IMR-90 (cell line): ENCODE results near the gene F10. TPM values are rescaled to one million over a fixed set of nuclear protein-coding genes. Genes with fewer than 3 reads are reported as not detected.

Source experiments
- ATAC-seq: fragments of 200-7000 bp; cut with Tn5 transposase; 2 replicates; pipeline ENCODE4 v1.9.1; 2020; ENCODE audit warnings: low read depth, mild to moderate bottlenecking, moderate library complexity
- BruUV-seq: library from RNA; stranded (reverse); fragments of 400-500 nt; replicated peaks from 2 replicates; lab custom pipeline; 2021; lab: Mats Ljungman, UMichigan
- CTCF ChIA-PET: fragments of 300-600 bp; formaldehyde crosslinking; extraction: SDS; loops from one replicate; lab custom pipeline; 2021; ENCODE audit warnings: antibody characterized with exemption; lab: Yijun Ruan, JAX
- POLR2A ChIA-PET: fragments of 300-600 bp; sonication (Branson Sonifier 250); formaldehyde crosslinking; loops from one replicate; lab custom pipeline; 2022; ENCODE audit warnings: antibody characterized with exemption; ENCODE audit not compliant: unreplicated experiment; lab: Charles Lee
- DNase-seq: peaks from one replicate; pipeline ENCODE4 v3.0.0; 2013
- H2AFZ ChIP-seq: replicated peaks from 2 replicates; pipeline ENCODE3; 2013; ENCODE audit warnings: low read length, mild to moderate bottlenecking; ENCODE audit not compliant: poor library complexity
- H2AK5ac ChIP-seq: 2 replicates; pipeline ENCODE4 v1.6.1; 2013; ENCODE audit warnings: low read depth, low read length, inconsistent platforms
- H2AK9ac ChIP-seq: replicated peaks from 2 replicates; pipeline ENCODE3; 2013; ENCODE audit warnings: mild to moderate bottlenecking, low read depth, low read length, moderate library complexity; ENCODE audit not compliant: poor library complexity
- H2BK120ac ChIP-seq: 2 replicates; pipeline ENCODE4 v1.6.1; 2013; ENCODE audit warnings: low read depth, low read length, inconsistent platforms
- H2BK15ac ChIP-seq: 3 replicates; pipeline ENCODE4 v1.6.1; 2013; ENCODE audit warnings: low read depth, low read length, inconsistent platforms
- H2BK20ac ChIP-seq: 2 replicates; pipeline ENCODE4 v1.6.1; 2013; ENCODE audit warnings: low read depth, mild to moderate bottlenecking, inconsistent platforms, low read length, moderate library complexity
- H2BK5ac ChIP-seq: 2 replicates; pipeline ENCODE4 v1.6.1; 2013; ENCODE audit warnings: mild to moderate bottlenecking, low read depth, low read length, inconsistent platforms; ENCODE audit not compliant: poor library complexity, severe bottlenecking
- H3K14ac ChIP-seq: replicated peaks from 2 replicates; pipeline ENCODE4 v1.6.1; 2013; ENCODE audit warnings: low read depth, low read length, inconsistent platforms
- H3K18ac ChIP-seq: 2 replicates; pipeline ENCODE4 v1.6.1; 2013; ENCODE audit warnings: low read depth, low read length, control low read depth
- H3K23ac ChIP-seq: 2 replicates; pipeline ENCODE4 v1.6.1; 2013; ENCODE audit warnings: low read depth, low read length, inconsistent platforms
- H3K27ac ChIP-seq: 2 replicates; pipeline ENCODE4 v1.5.1; 2013; ENCODE audit warnings: mild to moderate bottlenecking, control low read depth, low read length; ENCODE audit not compliant: insufficient read depth
- H3K27me3 ChIP-seq: 2 replicates; pipeline ENCODE4 v1.6.1; 2013; ENCODE audit warnings: low read length; ENCODE audit not compliant: control insufficient read depth, insufficient read depth
- H3K36me3 ChIP-seq: 2 replicates; pipeline ENCODE4 v1.6.1; 2013; ENCODE audit warnings: low read length, mixed read lengths; ENCODE audit not compliant: control insufficient read depth, insufficient read depth
- H3K4ac ChIP-seq: 2 replicates; pipeline ENCODE4 v1.6.1; 2013; ENCODE audit warnings: low read depth, low read length, inconsistent platforms
- H3K4me1 ChIP-seq: 2 replicates; pipeline ENCODE4 v1.6.1; 2013; ENCODE audit warnings: low read length, mixed read lengths; ENCODE audit not compliant: control insufficient read depth, insufficient read depth
- H3K4me2 ChIP-seq: 2 replicates; pipeline ENCODE4 v1.6.1; 2013; ENCODE audit warnings: low read depth, mild to moderate bottlenecking, control low read depth, low read length, moderate library complexity
- H3K4me3 ChIP-seq: 2 replicates; pipeline ENCODE4 v1.5.1; 2013; ENCODE audit warnings: low read depth, mild to moderate bottlenecking, control low read depth, low read length, moderate library complexity; ENCODE audit not compliant: insufficient read depth
- H3K56ac ChIP-seq: 2 replicates; pipeline ENCODE4 v1.6.1; 2013; ENCODE audit warnings: low read length, inconsistent platforms; ENCODE audit not compliant: insufficient read depth; ENCODE audit errors: extremely low read depth
- H3K79me1 ChIP-seq, 2 experiments: 2 replicates each; pipeline ENCODE4 v1.6.1; 2013; ENCODE audit warnings: low read length in 2 of 2, inconsistent platforms in 1 of 2, low read depth in 1 of 2
- H3K9ac ChIP-seq: 2 replicates; pipeline ENCODE4 v1.6.1; 2013; ENCODE audit warnings: low read depth, low read length, control low read depth
- H3K9me1 ChIP-seq: 2 replicates; pipeline ENCODE4 v1.6.1; 2013; ENCODE audit warnings: low read length, inconsistent platforms; ENCODE audit not compliant: insufficient read depth
- H3K9me3 ChIP-seq: 2 replicates; pipeline ENCODE4 v1.6.1; 2013; ENCODE audit warnings: low read length; ENCODE audit not compliant: control insufficient read depth, insufficient read depth
- H4K20me1 ChIP-seq: 2 replicates; pipeline ENCODE4 v1.6.1; 2013; ENCODE audit warnings: low read length, inconsistent platforms; ENCODE audit not compliant: insufficient read depth
- H4K5ac ChIP-seq: 2 replicates; pipeline ENCODE4 v1.6.1; 2013; ENCODE audit warnings: mild to moderate bottlenecking, low read depth, low read length, control low read depth
- H4K8ac ChIP-seq, 2 experiments: 2 replicates each; pipeline ENCODE4 v1.6.1; 2013; ENCODE audit warnings: low read depth in 2 of 2, low read length in 2 of 2, control low read depth in 1 of 2, inconsistent platforms in 1 of 2
- H4K91ac ChIP-seq: 2 replicates; pipeline ENCODE4 v1.6.1; 2013; ENCODE audit warnings: low read depth, low read length, inconsistent platforms; ENCODE audit not compliant: insufficient read depth
- CHD1 ChIP-seq: IDR thresholded peaks from 2 replicates; pipeline ENCODE4 v1.6.1; 2012; ENCODE audit warnings: low read depth, low read length, improper control_type of control experiment
- whole genome bisulfite sequencing, 2 experiments: methylation state at CpG; one replicate each; pipeline versions ENCODE4 v1.1.5 to v1.1.7; 2013; ENCODE audit warnings: missing lambda C conversion rate in 2 of 2; ENCODE audit not compliant: insufficient read length in 1 of 2; ENCODE audit errors: extremely low coverage in 2 of 2; 5-methylcytosine and 5-hydroxymethylcytosine counted together
- dilution Hi-C: fragments of 300-500 bp; cut with HindIII; formaldehyde crosslinking; loops from one replicate; pipeline ENCODE4 v1.14.3; 2018; ENCODE audit warnings: low sequenced_read_pairs; ENCODE audit not compliant: unreplicated experiment
- in situ Hi-C: fragments of 300-500 bp; cut with MboI; formaldehyde crosslinking; loops from 3 replicates; pipeline ENCODE4 v1.14.3; 2019; ENCODE audit warnings: low sequenced_read_pairs, inconsistent platforms, mixed read lengths
- intact Hi-C: fragments of 100-400 bp; cut with micrococcal nuclease; formaldehyde crosslinking; loops from 2 replicates; pipeline ENCODE4 v1.10.0; 2022
- polyA plus RNA-seq, 3 experiments: library from polyadenylated mRNA; depleted of rRNA; stranded (reverse); fragments of >200 nt; gene quantifications; 2 replicates each; pipeline ENCODE4 v1.2.3, GENCODE V29; 2012; ENCODE audit warnings: low replicate concordance in 1 of 3
- total RNA-seq: library from RNA; depleted of rRNA; stranded (reverse); fragments of >200 nt; gene quantifications from 2 replicates; pipeline ENCODE4 v1.2.3, GENCODE V29; 2012
- TF ChIP-seq, protein P1 (sequence below): fragments of 150-350 bp; IDR thresholded peaks from 2 replicates; pipeline ENCODE4 v1.6.1; 2016; ENCODE audit warnings: low read depth, mild to moderate bottlenecking, low read length, moderate library complexity, borderline replicate concordance

Gene F10
- total and polyA plus RNA-seq, 2 of the 4 experiments (the other 2 are of a cell fraction), result 9.1 to 19.5 TPM

DNA sequence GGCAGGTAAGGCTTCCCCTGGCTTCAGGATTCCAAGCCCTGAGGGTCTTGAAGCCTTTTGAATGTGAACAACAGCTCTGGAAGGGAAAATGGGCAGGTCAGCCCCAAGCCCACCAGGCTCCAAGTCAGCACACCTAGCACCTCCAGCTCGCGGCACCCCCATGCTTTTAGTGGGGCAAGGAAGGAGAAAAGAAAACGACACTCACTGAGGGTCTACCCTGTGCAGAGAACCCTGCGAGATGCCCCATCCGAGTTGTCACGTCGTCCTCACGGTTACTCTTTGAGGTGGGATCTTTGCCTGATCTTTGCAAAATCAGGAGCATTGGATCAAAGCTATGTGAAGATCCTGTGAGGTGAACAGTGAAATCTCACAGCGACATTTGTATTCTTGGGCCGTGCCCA is 5.7 kb upstream of the F10 start:
- Histone ChIP-seq H3K27ac (no peak overlapping the region), H2BK20ac (0 out of 2 replicates have a peak overlapping the region, but pooled peaks have one; percentile 14), H2BK5ac (no peak overlapping the region), H3K14ac (no peak overlapping the region), H2BK15ac (no peak overlapping the region; the same call in 2 of the 3 replicates), H3K4ac (no peak overlapping the region; the same call in 1 of the 2 replicates), H3K36me3 (no peaks in the 10 kb centered on the region), H3K79me1 (no peaks in the 10 kb centered on the region), H3K56ac (no peak overlapping the region), H3K23ac (no peak overlapping the region), H3K9ac (no peak overlapping the region), H4K20me1 (no peaks in the 10 kb centered on the region), H3K18ac (no peak overlapping the region), H3K9me3 (no peaks in the 10 kb centered on the region; the same call in 1 of the 2 replicates), H4K91ac (peak overlapping the region; percentile 72; the same call in 1 of the 2 replicates), H4K8ac (no peak overlapping the region), H2AK5ac (peak overlapping the region; percentile 5; the same call in 1 of the 2 replicates), H2AK9ac (no peak overlapping the region), H4K5ac (no peak overlapping the region), H3K4me1 (peaks cover 3% of the 10 kb centered on the region; the same call in 1 of the 2 replicates), H3K27me3 (peaks cover 10% of the 10 kb centered on the region), H2AFZ (no peak overlapping the region), H3K4me3 (no peak overlapping the region), H3K4me2 (no peak overlapping the region), H2BK120ac (no peak overlapping the region), H3K9me1 (peaks cover 4% of the 10 kb centered on the region; the same call in 1 of the 2 replicates)
- 94% methylated on average over 2 of the region's 10 CpGs; no CpG with 5 or more reads in 1 of the 2 experiments for WGBS, 2 experiments
- in situ Hi-C loops (no loop called here), dilution Hi-C loops (no loop called here), intact Hi-C loops (no loop called here)
- no peak for DNase-seq
- no peak for TF ChIP-seq CHD1
- TF ChIP-seq, protein P1, sequence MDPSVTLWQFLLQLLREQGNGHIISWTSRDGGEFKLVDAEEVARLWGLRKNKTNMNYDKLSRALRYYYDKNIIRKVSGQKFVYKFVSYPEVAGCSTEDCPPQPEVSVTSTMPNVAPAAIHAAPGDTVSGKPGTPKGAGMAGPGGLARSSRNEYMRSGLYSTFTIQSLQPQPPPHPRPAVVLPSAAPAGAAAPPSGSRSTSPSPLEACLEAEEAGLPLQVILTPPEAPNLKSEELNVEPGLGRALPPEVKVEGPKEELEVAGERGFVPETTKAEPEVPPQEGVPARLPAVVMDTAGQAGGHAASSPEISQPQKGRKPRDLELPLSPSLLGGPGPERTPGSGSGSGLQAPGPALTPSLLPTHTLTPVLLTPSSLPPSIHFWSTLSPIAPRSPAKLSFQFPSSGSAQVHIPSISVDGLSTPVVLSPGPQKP, result no peak
- CTCF ChIA-PET, result no interaction called here
- no TSS peak for BruUV-seq
- POLR2A ChIA-PET, result no interaction called here
- ATAC-seq, result no peak
